HepG2 (cell line): ENCODE results near the gene SDC1. TPM values are rescaled to one million over a fixed set of nuclear protein-coding genes. Genes with fewer than 3 reads are reported as not detected.
A peak's percentile ranks its signal among the peaks of the same experiment; 100 is the strongest.

Experiments used
- ARHGAP35 ChIP-seq: sonication (generic); formaldehyde crosslinking; IDR thresholded peaks from 2 replicates; pipeline ENCODE4 v1.9.0; 2022; ENCODE audit warnings: mild to moderate bottlenecking, inconsistent platforms, moderate library complexity, missing genetic modification reagents, borderline replicate concordance
- ARID3A ChIP-seq: IDR thresholded peaks from 2 replicates; pipeline ENCODE4 v1.6.1; 2012; ENCODE audit warnings: low read depth, low read length, improper control_type of control experiment
- CERS6 ChIP-seq: sonication (generic); formaldehyde crosslinking; IDR thresholded peaks from 2 replicates; pipeline ENCODE4 v1.5.0; 2020; ENCODE audit warnings: missing genetic modification reagents
- CREM ChIP-seq, 2 experiments: sonication (generic) in 1 of 2; formaldehyde crosslinking in 1 of 2; IDR thresholded peaks; 2 replicates each; pipeline versions ENCODE4 v1.4.0 to v1.6.1; 2016 to 2020; ENCODE audit warnings: antibody characterized with exemption in 1 of 2, mild to moderate bottlenecking in 1 of 2, missing genetic modification reagents in 1 of 2
- CSRNP2 ChIP-seq: sonication (generic); formaldehyde crosslinking; conservative IDR thresholded peaks from 2 replicates; pipeline ENCODE4 v1.8.0; 2022; ENCODE audit warnings: low read depth, missing genetic modification reagents
- NFAT5 ChIP-seq: sonication (generic); formaldehyde crosslinking; IDR thresholded peaks from 2 replicates; pipeline ENCODE4 v1.4.0; 2020; ENCODE audit warnings: missing genetic modification reagents
- NR0B2 ChIP-seq: sonication (generic); formaldehyde crosslinking; IDR thresholded peaks from 2 replicates; pipeline ENCODE4 v1.4.0; 2020; ENCODE audit warnings: mild to moderate bottlenecking, missing genetic modification reagents
- RAD21 ChIP-seq: fragments of 450-650 bp; formaldehyde crosslinking; IDR thresholded peaks from 2 replicates; pipeline ENCODE4 v1.5.0; 2020; ENCODE audit warnings: mild to moderate bottlenecking
- SMARCE1 ChIP-seq: fragments of 450-650 bp; IDR thresholded peaks from 2 replicates; pipeline ENCODE4 v1.6.1; 2017; ENCODE audit warnings: borderline replicate concordance
- SMYD3 ChIP-seq: sonication (generic); formaldehyde crosslinking; IDR thresholded peaks from 2 replicates; pipeline ENCODE4 v1.8.1; 2023; ENCODE audit warnings: mild to moderate bottlenecking, missing genetic modification reagents
- ZFX ChIP-seq: sonication (generic); formaldehyde crosslinking; IDR thresholded peaks from 2 replicates; pipeline ENCODE4 v1.4.0; 2020; ENCODE audit warnings: mild to moderate bottlenecking, low read depth, missing genetic modification reagents, moderate library complexity
- ZNF224 ChIP-seq: sonication (generic); formaldehyde crosslinking; IDR thresholded peaks from 2 replicates; pipeline ENCODE4 v1.5.0; 2020; ENCODE audit warnings: mild to moderate bottlenecking, missing genetic modification reagents
- ZNF292 ChIP-seq: sonication (generic); formaldehyde crosslinking; IDR thresholded peaks from 2 replicates; pipeline ENCODE4 v1.8.1; 2022; ENCODE audit warnings: mild to moderate bottlenecking, low read depth, missing genetic modification reagents, borderline replicate concordance
- ZNF577 ChIP-seq: sonication (generic); formaldehyde crosslinking; IDR thresholded peaks from 2 replicates; pipeline ENCODE4 v1.4.0; 2020; ENCODE audit warnings: mild to moderate bottlenecking, low read depth, missing genetic modification reagents, borderline replicate concordance
- ZNF788 ChIP-seq: sonication (generic); formaldehyde crosslinking; IDR thresholded peaks from 2 replicates; pipeline ENCODE4 v1.5.0; 2020; ENCODE audit warnings: mild to moderate bottlenecking, missing genetic modification reagents, borderline replicate concordance
- polyA plus RNA-seq, 8 experiments: library from polyadenylated mRNA; depleted of rRNA in 3 of 8; stranded (reverse) in 7 of 8; unstranded in 1 of 8; fragments of >200 nt; fragmentation: Illumina TruSeq in 4 of 8; extraction: Trizol in 4 of 8; gene quantifications; 2 replicates each; pipeline versions ENCODE4 v1.2.1 to v1.2.3, GENCODE V29; 2011 to 2016; ENCODE audit warnings: low read depth in 4 of 8, missing spikeins in 1 of 8, mixed read lengths in 1 of 8; ENCODE audit not compliant: insufficient read depth in 1 of 8
- total RNA-seq, 5 experiments: library from RNA; depleted of rRNA; stranded (reverse); fragments of >200 nt; fragmentation: Illumina TruSeq; extraction: Trizol; gene quantifications; 2 replicates each; pipeline ENCODE4 v1.2.3, GENCODE V29; 2016; ENCODE audit warnings: low read depth in 1 of 5

Gene SDC1
- total and polyA plus RNA-seq, 2 of the 13 experiments (the other 11 are each of a cell fraction or from before 2014, with no cell fraction given): 108 to 119 TPM

- TF ChIP-seq ZNF292 (no peak), SMARCE1 (no peak), ZFX (CRISPR knock-in tag) (peak; percentile 56), CREM (IDR thresholded peaks at IDR 0.05) (0 out of 2 replicates have a peak, but pooled peaks have one; percentile 13), CREM (CRISPR knock-in tag; IDR thresholded peaks at IDR 0.05) (no peak), ARHGAP35 (CRISPR knock-in tag) (no peak), CERS6 (CRISPR knock-in tag) (no peak), ZNF577 (CRISPR knock-in tag) (no peak), NR0B2 (no peak), ZNF788 (CRISPR knock-in tag) (0 out of 2 replicates have a peak, but pooled peaks have one; percentile 19), SMYD3 (CRISPR knock-in tag) (no peak), RAD21 (CRISPR knock-in tag) (peak; percentile 60), NFAT5 (CRISPR knock-in tag) (no peak), CSRNP2 (CRISPR knock-in tag) (no peak), ZNF224 (CRISPR knock-in tag) (no peak), ARID3A (no peak)
These were observed 33.8 kb downstream of the SDC1 start (continued) for GRCh38 chr2:20190876-20191713.
